ENCODE results near the gene KSR2.

Gene KSR2

GRCh38 chr12:117430246-117430645 is 538.5 kb downstream of the KSR2 start:
- DNase-seq, result no peak

GRCh38 chr12:117427211-117427610 is 541.6 kb downstream of the KSR2 start:
- no peak for DNase-seq

GRCh38 chr12:117421987-117422386 is 546.8 kb downstream of the KSR2 start:
- no peak for DNase-seq

- no peak for DNase-seq
These were observed 547.6 kb downstream of the KSR2 start for GRCh38 chr12:117421068-117421752.

- no peak for DNase-seq
These were observed 551.8 kb downstream of the KSR2 start for GRCh38 chr12:117417004-117417403.

GRCh38 chr12:117412465-117413188 is 556.2 kb downstream of the KSR2 start:
- DNase-seq, result no peak

GRCh38 chr12:117409286-117409685 is 559.5 kb downstream of the KSR2 start:
- DNase-seq, result no peak

GRCh38 chr12:117408161-117408791 is 560.5 kb downstream of the KSR2 start:
- DNase-seq, result no peak

- no peak for DNase-seq
These were observed 563.9 kb downstream of the KSR2 start for GRCh38 chr12:117404940-117405339.

GRCh38 chr12:117404203-117404853 is 564.5 kb downstream of the KSR2 start:
- DNase-seq, result no peak

- no peak for DNase-seq
These were observed 565.1 kb downstream of the KSR2 start for GRCh38 chr12:117403586-117404139.
